GM13977 (cell line): ENCODE results near the gene PPP5C.
A peak's percentile ranks its signal among the peaks of the same experiment; 100 is the strongest.

Source experiments
- DNase-seq: peaks from one replicate; pipeline ENCODE4 v3.0.0; 2012; ENCODE audit warnings: low spot score
- CTCF ChIP-seq: IDR thresholded peaks from 2 replicates; pipeline ENCODE4 v1.5.1; 2012; ENCODE audit warnings: mild to moderate bottlenecking, control low read depth; ENCODE audit not compliant: insufficient read depth; ENCODE audit errors: extremely low read depth, missing control alignments
- in situ Hi-C: fragments of 300-500 bp; cut with MboI; formaldehyde crosslinking; loops from one replicate; pipeline ENCODE4 v1.12.0; 2022; ENCODE audit warnings: low sequenced_read_pairs, low pct_unique_long_range_greater_than_20kb, mixed read lengths, inconsistent platforms; ENCODE audit not compliant: unreplicated experiment

The PPP5C gene

GRCh38 chr19:46346821-46347571 is at the start of gene PPP5C:
Gene PPP5C, plus strand, starts transcription at chr19:46347087. Its CDS starts 10 bp downstream, at chr19:46347097.
- peak; percentile 97 for DNase-seq
- in situ Hi-C loops = no loop called here
- TF ChIP-seq CTCF = peak; percentile 96

- no peak for DNase-seq
- no peak for TF ChIP-seq CTCF
- in situ Hi-C loops = loop anchor here (25.0 kb wide), 1 partner anchor 189 kb away; the partner anchor contains the start of gene PNMA8B
These were observed 49.0 kb upstream of the PPP5C start for GRCh38 chr19:46297700-46298478.

GRCh38 chr19:46298479-46299003 is 48.3 kb upstream of the PPP5C start:
- in situ Hi-C loops = loop anchor here (25.0 kb wide), 1 partner anchor 189 kb away; the partner anchor contains the start of gene PNMA8B
- TF ChIP-seq CTCF = no peak
- DNase-seq = no peak

GRCh38 chr19:46299004-46299509 is 47.8 kb upstream of the PPP5C start:
- in situ Hi-C loops = loop anchor here (25.0 kb wide), 1 partner anchor 188 kb away; the partner anchor contains the start of gene PNMA8B
- no peak for DNase-seq

GRCh38 chr19:46299695-46300094 is 47.2 kb upstream of the PPP5C start:
- no peak for TF ChIP-seq CTCF
- in situ Hi-C loops = loop anchor here (25.0 kb wide), 1 partner anchor 188 kb away; the partner anchor contains the start of gene PNMA8B
- no peak for DNase-seq

More at GRCh38 chr19:46299004-46299509, 47.8 kb upstream of the PPP5C start:
- no peak for TF ChIP-seq CTCF

GRCh38 chr19:46303322-46303690 is 43.6 kb upstream of the PPP5C start:
- in situ Hi-C loops = no loop called here
- no peak for TF ChIP-seq CTCF
- no peak for DNase-seq
